ENCODE results near the gene ITPRID1. TPM values are rescaled to one million over a fixed set of nuclear protein-coding genes. Genes with fewer than 3 reads are reported as not detected.
"Not testable (repeated sequence)": the region's sequence is repeated elsewhere in the genome, so short reads cannot be mapped to it uniquely, and the experiment has no call there.

ITPRID1 gene
- total and polyA plus RNA-seq, 12 donors = not detected

GRCh38 chr7:31521336-31522010, 7.6 kb downstream of the ITPRID1 start:
- Histone ChIP-seq H3K4me3 (no peak overlapping the region), H3K27ac (no peak overlapping the region), H3K36me3 (no peaks in the 10 kb centered on the region), H3K9me3 (peaks cover 0 to 10% (median 0%) of the 10 kb centered on the region in 11 donors), H3K4me1 (no peaks in the 10 kb centered on the region), H3K27me3 (no peaks in the 10 kb centered on the region)
- intact Hi-C loops (cut with DNase I) = no loop called here
- no peak for ATAC-seq
- WGBS, 2 donors = 69 to 75% methylated on average over 5 of the region's 5 CpGs
- no peak for DNase-seq
- TF ChIP-seq, protein P1, sequence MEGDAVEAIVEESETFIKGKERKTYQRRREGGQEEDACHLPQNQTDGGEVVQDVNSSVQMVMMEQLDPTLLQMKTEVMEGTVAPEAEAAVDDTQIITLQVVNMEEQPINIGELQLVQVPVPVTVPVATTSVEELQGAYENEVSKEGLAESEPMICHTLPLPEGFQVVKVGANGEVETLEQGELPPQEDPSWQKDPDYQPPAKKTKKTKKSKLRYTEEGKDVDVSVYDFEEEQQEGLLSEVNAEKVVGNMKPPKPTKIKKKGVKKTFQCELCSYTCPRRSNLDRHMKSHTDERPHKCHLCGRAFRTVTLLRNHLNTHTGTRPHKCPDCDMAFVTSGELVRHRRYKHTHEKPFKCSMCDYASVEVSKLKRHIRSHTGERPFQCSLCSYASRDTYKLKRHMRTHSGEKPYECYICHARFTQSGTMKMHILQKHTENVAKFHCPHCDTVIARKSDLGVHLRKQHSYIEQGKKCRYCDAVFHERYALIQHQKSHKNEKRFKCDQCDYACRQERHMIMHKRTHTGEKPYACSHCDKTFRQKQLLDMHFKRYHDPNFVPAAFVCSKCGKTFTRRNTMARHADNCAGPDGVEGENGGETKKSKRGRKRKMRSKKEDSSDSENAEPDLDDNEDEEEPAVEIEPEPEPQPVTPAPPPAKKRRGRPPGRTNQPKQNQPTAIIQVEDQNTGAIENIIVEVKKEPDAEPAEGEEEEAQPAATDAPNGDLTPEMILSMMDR (IDR thresholded peaks at IDR 0.05) = no peak

- Histone ChIP-seq H3K9me3 (peaks cover 0 to 3% (median 0%) of the 10 kb centered on the region in 11 donors), H3K4me1 (no peaks in the 10 kb centered on the region), H3K27me3 (peaks cover 0 to 5% (median 0%) of the 10 kb centered on the region in 7 donors), H3K36me3 (no peaks in the 10 kb centered on the region), H3K4me3 (no peak overlapping the region), H3K27ac (no peak overlapping the region)
- ATAC-seq (no peak), DNase-seq (no peak)
- TF ChIP-seq, protein P1 (IDR thresholded peaks at IDR 0.05) = no peak
- intact Hi-C loops (cut with DNase I) = no loop called here
Observed at GRCh38 chr7:31526864-31527263, 13.0 kb downstream of the ITPRID1 start.

DNA sequence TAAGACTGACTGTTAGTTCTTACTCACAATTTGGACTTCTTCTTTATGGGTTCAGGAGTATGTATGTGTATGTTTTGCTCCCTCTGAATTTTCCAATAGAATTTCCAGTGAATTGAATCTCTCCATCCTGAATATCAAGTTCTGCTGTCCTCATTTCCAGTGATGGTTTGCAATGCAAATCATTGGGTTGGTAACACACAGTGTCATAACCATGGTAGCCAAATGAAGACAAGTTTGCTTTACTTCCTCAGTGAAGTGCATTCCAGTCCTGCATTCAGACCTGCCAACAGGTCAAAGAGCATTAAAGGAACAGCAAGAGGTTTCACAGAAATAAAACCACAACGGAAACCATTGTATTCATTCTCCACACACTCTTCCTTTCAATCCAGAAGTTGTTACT, 15.2 kb downstream of the ITPRID1 start:
- ATAC-seq = no peak
- TF ChIP-seq, protein P1 (IDR thresholded peaks at IDR 0.05) = no peak
- 69 to 79% methylated on average over 1 of the region's 1 CpG for WGBS, 2 donors

GRCh38 chr7:31540651-31541185, 26.8 kb downstream of the ITPRID1 start:
- DNase-seq; H3K36me3 ChIP-seq; H3K9me3 ChIP-seq; intact Hi-C loops (cut with DNase I); H3K4me3 ChIP-seq; H3K4me1 ChIP-seq; H3K27ac ChIP-seq; ATAC-seq; H3K27me3 ChIP-seq: not testable (repeated sequence)
- whole genome bisulfite sequencing, 2 donors = 54 to 60% methylated on average over 3 of the region's 3 CpGs

More for the DNA sequence above, 15.2 kb downstream of the ITPRID1 start:
- Histone ChIP-seq H3K27ac (no peak overlapping the region), H3K27me3 (peaks cover 0 to 5% (median 0%) of the 10 kb centered on the region in 7 donors), H3K4me1 (no peaks in the 10 kb centered on the region), H3K36me3 (no peaks in the 10 kb centered on the region), H3K4me3 (no peak overlapping the region), H3K9me3 (no peaks in the 10 kb centered on the region)
- intact Hi-C loops (cut with DNase I) = no loop called here
- DNase-seq = no peak

GRCh38 chr7:31545549-31545948, 31.7 kb downstream of the ITPRID1 start:
- intact Hi-C loops (cut with DNase I) = no loop called here
- TF ChIP-seq, protein P1 (IDR thresholded peaks at IDR 0.05) = no peak
- Histone ChIP-seq H3K4me1 (no peaks in the 10 kb centered on the region), H3K27me3 (peaks cover 0 to 3% (median 0%) of the 10 kb centered on the region in 7 donors), H3K9me3 (no peaks in the 10 kb centered on the region), H3K4me3 (no peak overlapping the region), H3K36me3 (no peaks in the 10 kb centered on the region), H3K27ac (no peak overlapping the region)
- no peak for DNase-seq
- WGBS, 2 donors = 14 to 16% methylated on average over 1 of the region's 1 CpG
- no peak for ATAC-seq

Data from heart right ventricle (tissue), 16 donors.